Left lobe of liver (tissue), 2 donors: ENCODE results near the gene F10. TPM values are rescaled to one million over a fixed set of nuclear protein-coding genes. Genes with fewer than 3 reads are reported as not detected.

ENCODE experiments used
- ATAC-seq: fragments of 200-7000 bp; cut with Tn5 transposase; one replicate; pipeline ENCODE4 v1.9.1; 2020; ENCODE audit warnings: mild to moderate bottlenecking, moderate library complexity
- DNase-seq: peaks from one replicate; pipeline ENCODE4 v3.0.0-alpha.2; 2020; ENCODE audit warnings: low spot score
- total RNA-seq: library from RNA; stranded (reverse); gene quantifications from one replicate; pipeline ENCODE4 v1.2.1, GENCODE V29; 2021
- donor health status: DM: no; HTN: no; CAD: no; lungs with moderate emphysema.
- donor health status: DM: no; HTN: yes; CAD: no.

The F10 gene
- total RNA-seq, 1 donor from 2014 or later, result 124 TPM

DNA sequence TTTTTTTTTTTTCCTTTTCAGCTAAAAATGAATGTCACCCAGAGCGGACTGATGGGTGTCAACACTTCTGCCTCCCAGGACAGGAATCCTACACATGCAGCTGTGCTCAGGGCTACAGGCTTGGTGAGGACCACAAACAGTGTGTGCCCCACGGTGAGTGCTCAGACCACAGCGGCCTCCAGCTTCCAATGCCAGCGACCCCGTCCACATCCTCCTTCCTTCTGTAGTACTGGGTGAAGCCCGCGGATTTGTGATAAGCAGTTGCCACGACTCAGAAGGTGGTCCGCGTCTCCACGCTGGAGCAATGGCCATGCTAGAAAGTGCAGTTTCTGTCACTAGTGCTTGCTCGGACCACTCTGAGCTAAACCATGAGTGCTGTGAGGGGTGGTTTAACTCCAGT lies 41.9 kb downstream of the F10 start:
- no peak for DNase-seq
- no peak for ATAC-seq

- DNase-seq, result peak; percentile 24
- no peak for ATAC-seq
These were observed 43.7 kb downstream of the F10 start for GRCh38 chr13:113166266-113166665.

GRCh38 chr13:113166681-113167080 lies 44.1 kb downstream of the F10 start:
- ATAC-seq (no peak), DNase-seq (no peak)

GRCh38 chr13:113167155-113167554 lies 44.6 kb downstream of the F10 start:
- ATAC-seq (no peak), DNase-seq (no peak)

DNA sequence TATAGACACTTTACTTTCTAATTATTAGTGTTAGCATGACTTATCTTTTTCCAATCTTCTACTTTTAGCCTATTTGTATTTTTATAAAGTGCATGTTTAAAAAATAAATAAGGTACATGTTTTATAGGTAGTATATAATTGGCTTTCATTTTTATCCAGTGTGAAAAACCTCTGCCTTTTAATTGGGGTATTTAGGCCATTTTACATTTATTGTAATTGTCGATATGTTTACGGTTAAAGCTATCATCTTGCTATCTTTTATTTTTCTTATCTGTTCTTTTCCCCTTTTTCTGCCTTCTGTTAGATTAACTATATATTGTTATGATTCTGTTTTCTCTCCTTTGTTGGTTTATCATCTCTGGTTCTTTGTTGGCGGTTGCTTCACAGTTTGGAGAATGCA lies 45.0 kb downstream of the F10 start:
- ATAC-seq (no peak), DNase-seq (no peak)

- ATAC-seq (no peak), DNase-seq (no peak)
These were observed 45.6 kb downstream of the F10 start for GRCh38 chr13:113168211-113168610.

GRCh38 chr13:113169277-113170272 lies 47.0 kb downstream of the F10 start:
- peak; percentile 47 for ATAC-seq
- peak; percentile 14 for DNase-seq

- ATAC-seq (no peak), DNase-seq (peak; percentile 18)
These were observed 47.9 kb downstream of the F10 start for GRCh38 chr13:113170511-113170910.

GRCh38 chr13:113171250-113172125 lies 48.9 kb downstream of the F10 start:
- peak; percentile 42 for DNase-seq
- ATAC-seq, result no peak

DNA sequence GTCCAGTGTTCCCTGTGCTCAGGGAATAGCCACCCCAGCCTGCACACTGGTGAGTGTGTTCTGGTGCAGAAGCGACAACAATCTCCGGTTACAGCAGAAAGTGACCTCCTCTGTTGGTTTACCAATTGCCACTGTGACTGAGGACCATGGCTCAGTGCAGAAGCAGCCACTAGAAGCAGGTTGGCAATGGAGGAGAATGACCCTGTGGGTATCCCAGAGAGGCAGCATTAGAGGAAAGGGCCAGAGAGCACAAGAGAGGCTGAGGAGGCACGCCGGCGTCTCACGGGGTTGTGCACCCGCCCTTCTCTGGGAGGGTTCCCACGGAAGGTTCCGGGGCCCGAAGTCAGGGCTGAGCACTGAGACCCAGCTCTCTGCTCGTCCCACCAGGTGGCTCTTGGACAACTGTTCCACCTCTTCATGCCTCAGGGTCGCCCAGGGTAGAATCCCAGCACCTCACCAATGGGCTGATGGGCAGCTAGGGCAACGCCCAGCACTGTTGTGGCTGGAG lies 49.9 kb downstream of the F10 start:
- ATAC-seq (no peak), DNase-seq (peak; percentile 18)

GRCh38 chr13:113176280-113176679 lies 53.7 kb downstream of the F10 start:
- ATAC-seq, result peak; percentile 63
- peak; percentile 44 for DNase-seq

GRCh38 chr13:113176822-113177221 lies 54.2 kb downstream of the F10 start:
- DNase-seq, result peak; percentile 15
- ATAC-seq, result no peak

DNA sequence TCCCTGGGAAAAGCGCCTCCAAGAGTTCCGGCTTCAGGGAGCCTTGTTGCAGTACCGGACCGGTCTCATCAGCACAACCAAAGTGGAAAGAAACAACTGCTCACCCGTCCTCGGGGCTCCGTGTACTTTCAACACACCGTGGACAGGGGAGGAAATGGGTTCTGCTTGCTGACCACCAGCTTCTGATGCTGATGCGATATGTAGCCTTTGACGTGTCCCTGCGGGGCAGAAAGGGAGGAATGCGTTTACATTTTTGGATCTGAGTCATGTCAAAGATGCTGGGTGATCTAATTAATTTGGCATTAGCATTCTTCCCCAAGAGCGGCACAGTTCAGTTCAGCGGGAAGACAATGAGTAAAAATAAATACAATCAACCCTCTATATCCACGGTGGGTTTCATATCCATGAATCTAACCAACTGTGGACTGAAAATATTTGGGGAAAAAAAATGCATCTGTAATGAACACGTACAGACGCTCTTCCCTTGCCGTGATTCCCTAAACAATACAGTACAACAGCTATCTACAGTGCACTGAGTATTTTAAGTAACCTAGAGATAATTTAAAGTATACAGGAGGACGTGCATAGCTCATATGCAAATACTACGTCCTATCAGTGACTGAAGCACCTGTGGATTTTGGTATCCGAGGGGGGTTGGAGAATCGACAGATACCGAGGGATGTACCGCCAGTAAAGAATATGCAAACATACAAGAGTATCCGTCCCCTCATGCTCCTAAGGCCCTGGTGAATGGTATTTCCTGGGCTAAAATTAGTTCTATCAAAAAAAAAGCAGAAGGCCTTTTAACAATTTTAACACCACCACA lies 55.7 kb downstream of the F10 start:
- DNase-seq (peak; percentile 26), ATAC-seq (no peak)

- ATAC-seq, result no peak
- no peak for DNase-seq
These were observed 56.2 kb downstream of the F10 start for GRCh38 chr13:113178896-113179167.

DNA sequence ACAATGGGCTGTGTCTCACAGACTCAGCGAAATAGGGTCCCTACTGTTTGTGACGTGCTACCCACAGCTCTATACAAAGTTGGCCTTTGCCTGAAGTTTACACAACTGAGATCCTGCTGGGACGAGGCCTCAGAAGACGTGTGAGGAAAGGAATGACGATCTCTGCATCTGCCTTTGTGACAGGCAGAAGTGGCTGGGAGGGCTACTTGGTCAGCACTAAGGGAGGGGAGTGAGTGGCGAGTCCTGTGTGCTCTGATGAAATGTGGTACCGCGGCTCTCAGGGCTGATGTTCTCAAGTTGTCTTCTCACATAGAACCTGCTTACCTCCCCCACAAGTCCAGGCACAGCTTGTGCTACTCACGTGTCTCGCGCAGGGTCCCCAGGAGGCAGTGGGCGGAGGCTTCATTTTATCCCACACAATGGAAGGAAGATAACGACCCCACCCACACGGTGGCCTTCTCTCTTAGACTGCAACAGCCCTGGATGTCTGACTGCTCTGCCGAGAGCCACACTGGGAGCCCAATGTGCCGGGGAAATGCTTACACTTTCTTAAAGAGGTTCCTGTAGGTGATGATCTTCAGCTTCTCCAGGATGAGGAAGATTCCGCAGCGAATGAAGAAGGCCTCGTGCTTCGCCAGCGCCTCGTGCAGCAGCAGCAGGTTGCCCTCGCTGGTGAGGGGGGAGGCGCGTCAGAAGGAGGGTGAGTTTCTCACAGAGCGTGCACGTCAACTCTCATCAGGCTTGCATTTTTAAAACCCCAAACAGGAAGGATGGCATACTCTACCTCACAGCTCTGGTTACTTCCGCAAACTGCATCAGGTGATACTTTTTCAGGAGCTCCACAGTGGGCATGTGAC lies 57.0 kb downstream of the F10 start:
- DNase-seq, result peak; percentile 28

GRCh38 chr13:113182046-113182445 lies 59.4 kb downstream of the F10 start:
- DNase-seq (no peak), ATAC-seq (no peak)

More for the DNA sequence above, 57.0 kb downstream of the F10 start:
- no peak for ATAC-seq

DNA sequence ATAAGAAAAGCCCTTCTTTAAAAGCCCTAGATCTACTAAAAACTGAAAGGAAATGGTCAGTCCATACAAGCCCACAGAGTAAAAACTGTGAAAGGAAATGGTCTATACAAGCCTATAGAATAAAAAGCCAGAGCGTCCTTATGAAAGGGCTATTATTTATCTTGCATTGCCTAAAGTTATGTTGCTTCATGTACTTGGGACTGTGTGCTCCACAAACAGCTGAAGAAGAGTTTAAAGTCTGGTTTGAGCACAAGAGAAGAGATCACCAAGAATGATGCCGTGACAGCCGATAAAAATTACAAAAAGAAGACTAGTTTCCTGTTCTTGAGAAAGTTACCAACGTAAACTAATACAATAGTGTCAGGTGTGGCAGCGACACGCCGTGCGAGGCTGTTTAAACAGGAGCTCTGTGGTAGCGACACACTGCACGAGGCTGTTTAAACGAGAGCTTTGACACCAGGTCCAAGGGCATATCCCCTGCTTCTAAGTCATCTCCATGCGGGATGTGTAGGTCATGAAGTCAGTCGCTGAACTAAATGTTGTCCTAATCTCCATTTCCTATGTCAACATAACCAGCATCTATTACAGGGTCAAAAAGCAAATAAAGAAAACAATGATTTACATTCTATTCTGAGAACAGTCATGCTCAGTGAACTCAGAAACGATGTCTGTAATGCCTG lies 61.0 kb downstream of the F10 start:
- DNase-seq (no peak), ATAC-seq (peak; percentile 69)

DNA sequence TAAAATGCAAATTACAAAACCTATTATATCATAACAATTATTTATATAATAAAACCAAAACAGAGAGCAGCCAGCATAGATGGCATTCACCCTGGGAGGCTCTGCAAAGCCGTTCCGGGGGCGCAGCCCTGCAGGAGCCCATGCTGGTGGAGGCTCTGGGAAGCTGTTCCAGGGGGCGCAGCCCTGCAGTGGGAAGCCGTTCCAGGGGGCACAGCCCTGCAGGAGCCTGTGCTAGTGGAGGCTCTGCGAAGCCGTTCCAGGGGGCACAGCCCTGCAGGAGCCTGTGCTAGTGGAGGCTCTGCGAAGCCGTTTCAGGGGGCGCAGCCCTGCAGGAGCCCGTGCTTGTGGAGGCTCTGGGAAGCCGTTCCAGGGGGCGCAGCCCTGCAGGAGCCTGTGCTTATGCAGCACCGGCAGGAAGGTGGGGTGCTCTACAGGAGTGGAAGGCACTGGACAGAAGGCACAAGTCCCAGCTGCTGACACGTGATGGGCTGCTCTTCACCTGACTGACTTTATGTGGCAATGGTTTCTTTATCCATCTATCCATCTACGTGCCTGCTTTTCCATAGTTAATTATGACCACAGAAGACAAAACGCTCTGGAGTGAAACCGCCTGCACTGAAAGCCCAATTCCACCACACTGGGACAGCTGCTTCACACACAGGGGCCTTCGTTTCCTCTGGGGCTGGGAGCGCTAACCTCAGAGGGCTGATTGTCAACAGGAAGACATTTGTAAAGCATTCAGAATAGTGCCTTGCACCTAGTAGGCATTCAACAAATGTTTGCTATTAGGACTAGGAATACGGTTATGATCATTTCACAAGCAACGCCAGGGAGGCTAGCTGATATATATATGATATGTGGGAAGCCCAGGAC lies 62.2 kb downstream of the F10 start:
- ATAC-seq (no peak), DNase-seq (no peak)
